Ovary (tissue), 9 donors: ENCODE measurements around the gene SPDYC. TPM values are rescaled to one million over a fixed set of nuclear protein-coding genes. Genes with fewer than 3 reads are reported as not detected.
"Not testable (repeated sequence)": the region's sequence is repeated elsewhere in the genome, so short reads cannot be mapped to it uniquely, and the experiment has no call there.

Experiments used
- DNase-seq, 5 donors: peaks; one replicate each; pipeline ENCODE4 v3.0.0-alpha.2; 2019 to 2020
- H3K27ac ChIP-seq, 2 donors: fragments of 200-600 bp; one replicate each; pipeline versions ENCODE4 v1.5.1 to v1.8.0; 2019 to 2022
- H3K27me3 ChIP-seq: fragments of 200-600 bp; one replicate; pipeline ENCODE4 v1.8.0; 2022
- H3K36me3 ChIP-seq: fragments of 200-600 bp; sonication (generic); one replicate; pipeline ENCODE4 v1.5.1; 2019
- H3K4me1 ChIP-seq: one replicate; pipeline ENCODE4 v1.8.1; 2013; ENCODE audit warnings: mild to moderate bottlenecking, moderate library complexity; ENCODE audit not compliant: insufficient read depth
- H3K4me3 ChIP-seq: fragments of 200-600 bp; sonication (generic); one replicate; pipeline ENCODE4 v1.5.1; 2017
- H3K9me3 ChIP-seq, 2 donors: fragments of 200-600 bp in 1 of 2; sonication (generic) in 1 of 2; one replicate each; pipeline versions ENCODE4 v1.5.1 to v1.8.1; 2013 to 2019; ENCODE audit warnings: mild to moderate bottlenecking in 1 of 2, moderate library complexity in 1 of 2
- EP300 ChIP-seq: sonication (generic); formaldehyde crosslinking; IDR thresholded peaks from one replicate; pipeline ENCODE4 v1.6.1; 2017; ENCODE audit warnings: antibody characterized with exemption
- POLR2A ChIP-seq: fragments of 450-650 bp; IDR thresholded peaks from one replicate; pipeline ENCODE4 v1.6.1; 2017; ENCODE audit warnings: antibody characterized with exemption, mild to moderate bottlenecking, moderate library complexity
- WGBS, 3 donors: extraction: QIAGEN DNeasy Blood & Tissue Kit in 1 of 3; methylation state at CpG; one replicate each; pipeline versions ENCODE4 v1.1.5 to v1.1.7; 2013 to 2017; 5-methylcytosine and 5-hydroxymethylcytosine counted together
- intact Hi-C, 4 donors: fragments of 100-400 bp; cut with DNase I; formaldehyde crosslinking; loops; one replicate each; pipeline versions ENCODE4 v1.11.0 to v1.15.1; 2022 to 2023
- polyA plus RNA-seq, 2 donors: library from polyadenylated mRNA; stranded (reverse); fragments of 200-250 nt in 1 of 2; fragments of 350-450 nt in 1 of 2; fragmentation: Illumina TruSeq in 1 of 2; extraction: RNeasy Lipid Tissue Mini Kit (QIAGEN cat#74804) in 1 of 2; gene quantifications; one replicate each; pipeline ENCODE4 v1.2.3, GENCODE V29; 2013 to 2014
- total RNA-seq, 7 donors: library from RNA; depleted of rRNA in 2 of 7; stranded (reverse); fragments of >200 nt in 2 of 7; fragmentation: NEBNext Ultra II Directional in 3 of 7; extraction: Animal tissue kit (Norgen Biotek cat#: 25700) in 3 of 7; gene quantifications; one replicate each; pipeline versions ENCODE4 v1.1.0 to v1.2.4, GENCODE V29; 2016 to 2023
- TF ChIP-seq, protein P1 (sequence below), 3 donors: fragments of 450-650 bp in 2 of 3; fragments of 200-600 bp in 1 of 3; IDR thresholded peaks; one replicate each; pipeline versions ENCODE4 v1.5.1 to v1.8.0; 2016 to 2022; ENCODE audit warnings: antibody characterized with exemption in 3 of 3, mild to moderate bottlenecking in 1 of 3
- donor health status: DM: no; HTN: no; CAD: no; lungs with moderate emphysema.
- donor health status: DM: no; HTN: no; CAD: no.
- donor health status: Bipolar disorder and iron deficiency.
- donor health status: DM: yes; HTN: yes; CAD: no.
- donor health status: DM: no; HTN: no; CAD: no.
- donor health status: DM: yes; HTN: yes; CAD: no.

Gene SPDYC
- total and polyA plus RNA-seq, 9 donors = 0.07 TPM; not detected in 8

DNA sequence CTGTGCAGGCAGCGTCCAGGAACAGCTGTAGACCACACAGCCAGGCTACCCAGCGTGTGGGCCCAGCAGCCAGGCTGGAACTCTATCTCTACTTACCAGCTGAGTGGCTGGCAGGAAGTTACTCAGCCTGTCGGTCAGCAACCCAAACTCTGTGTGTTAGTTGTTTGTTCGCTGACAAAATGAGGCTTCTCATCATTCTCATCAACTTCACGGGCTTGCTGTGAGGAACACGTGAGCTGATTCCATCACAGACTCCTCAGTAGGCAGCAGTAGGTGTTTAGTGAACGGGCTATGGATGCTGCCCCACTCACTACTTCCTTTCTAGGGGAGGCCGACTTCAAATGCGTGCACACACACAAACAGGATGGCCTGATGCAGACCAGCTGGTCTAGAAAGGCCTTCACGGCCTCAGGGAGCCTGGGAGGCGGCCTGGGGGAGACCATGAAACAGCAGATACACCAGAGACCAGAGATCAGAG, 830 bp upstream of the SPDYC start:
- Histone ChIP-seq H3K4me1 (peaks cover 3% of the 10 kb centered on the region), H3K36me3 (no peaks in the 10 kb centered on the region), H3K27ac (no peak overlapping the region), H3K27me3 (no peaks in the 10 kb centered on the region), H3K9me3 (no peaks in the 10 kb centered on the region), H3K4me3 (no peak overlapping the region)
- TF ChIP-seq, protein P1, sequence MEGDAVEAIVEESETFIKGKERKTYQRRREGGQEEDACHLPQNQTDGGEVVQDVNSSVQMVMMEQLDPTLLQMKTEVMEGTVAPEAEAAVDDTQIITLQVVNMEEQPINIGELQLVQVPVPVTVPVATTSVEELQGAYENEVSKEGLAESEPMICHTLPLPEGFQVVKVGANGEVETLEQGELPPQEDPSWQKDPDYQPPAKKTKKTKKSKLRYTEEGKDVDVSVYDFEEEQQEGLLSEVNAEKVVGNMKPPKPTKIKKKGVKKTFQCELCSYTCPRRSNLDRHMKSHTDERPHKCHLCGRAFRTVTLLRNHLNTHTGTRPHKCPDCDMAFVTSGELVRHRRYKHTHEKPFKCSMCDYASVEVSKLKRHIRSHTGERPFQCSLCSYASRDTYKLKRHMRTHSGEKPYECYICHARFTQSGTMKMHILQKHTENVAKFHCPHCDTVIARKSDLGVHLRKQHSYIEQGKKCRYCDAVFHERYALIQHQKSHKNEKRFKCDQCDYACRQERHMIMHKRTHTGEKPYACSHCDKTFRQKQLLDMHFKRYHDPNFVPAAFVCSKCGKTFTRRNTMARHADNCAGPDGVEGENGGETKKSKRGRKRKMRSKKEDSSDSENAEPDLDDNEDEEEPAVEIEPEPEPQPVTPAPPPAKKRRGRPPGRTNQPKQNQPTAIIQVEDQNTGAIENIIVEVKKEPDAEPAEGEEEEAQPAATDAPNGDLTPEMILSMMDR (IDR thresholded peaks at IDR 0.05) = no peak
- TF ChIP-seq EP300 (no peak), POLR2A (no peak)
- WGBS, 3 donors = 41 to 61% (median 48%) methylated on average over 11 of the region's 11 CpGs
- no peak for DNase-seq
- intact Hi-C loops = no loop called here

GRCh38 chr11:65172600-65172999, 2.6 kb downstream of the SPDYC start:
- WGBS, 3 donors = 78 to 81% (median 78%) methylated on average over 10 of the region's 10 CpGs
- TF ChIP-seq EP300 = no peak
- TF ChIP-seq, protein P1 (IDR thresholded peaks at IDR 0.05) = no peak
- TF ChIP-seq POLR2A = no peak
- no peaks in the 10 kb centered on the region for H3K4me1 ChIP-seq
- no peak overlapping the region for H3K27ac ChIP-seq
- H3K27me3 ChIP-seq = no peaks in the 10 kb centered on the region
- DNase-seq = peak in 1 of 5 donors; percentile 10
- H3K4me3 ChIP-seq = no peak overlapping the region
- no peaks in the 10 kb centered on the region for H3K36me3 ChIP-seq
- intact Hi-C loops = no loop called here
- H3K9me3 ChIP-seq = no peaks in the 10 kb centered on the region

GRCh38 chr11:65174571-65175010, 4.6 kb downstream of the SPDYC start:
- H3K27ac ChIP-seq, intact Hi-C loops, H3K4me1 ChIP-seq, H3K27me3 ChIP-seq, H3K9me3 ChIP-seq, H3K36me3 ChIP-seq, H3K4me3 ChIP-seq, DNase-seq: not testable (repeated sequence)
- WGBS, 3 donors = 47 to 56% (median 53%) methylated on average over 2 of the region's 2 CpGs

DNA sequence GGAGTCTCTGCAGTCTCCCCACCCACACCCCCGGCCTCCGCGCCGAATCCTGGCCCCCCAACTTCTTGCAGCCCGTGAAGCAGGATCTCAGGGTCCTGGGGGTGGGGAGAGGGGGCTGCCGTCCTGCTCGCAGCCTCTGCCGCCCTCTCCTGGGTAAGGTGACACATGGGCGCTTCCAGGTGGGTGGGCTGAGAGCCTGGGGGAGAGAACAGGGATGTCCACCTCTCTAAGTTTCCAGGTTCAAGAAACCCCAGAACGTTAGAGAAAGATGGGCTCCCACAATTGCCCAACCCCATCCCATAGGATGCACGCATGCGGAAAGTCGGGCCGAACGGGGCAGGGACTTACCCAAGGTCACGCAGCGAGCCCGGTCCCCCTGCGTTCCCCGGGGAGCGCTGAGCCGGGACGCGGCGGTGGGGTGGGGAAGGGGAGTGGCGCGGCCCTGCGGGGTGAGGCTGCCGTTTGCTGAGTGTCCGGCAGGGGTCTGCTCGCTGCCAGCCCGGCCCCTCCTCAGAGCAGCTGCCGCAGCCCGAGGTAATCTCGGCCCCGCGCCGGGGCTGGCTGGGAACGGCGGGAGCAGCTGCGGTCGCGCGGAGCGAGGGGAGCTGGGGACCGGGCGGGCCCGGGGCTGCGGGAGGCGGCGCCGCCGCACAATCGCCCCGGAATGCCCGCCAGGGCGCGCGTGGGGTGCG, 11.0 kb downstream of the SPDYC start:
- WGBS, 3 donors = 1% methylated on average over 20 to 59 of the region's 60 CpGs
- peak; percentile 50 to 74 (median 60) for DNase-seq

More for the DNA sequence above, 11.0 kb downstream of the SPDYC start:
- peak overlapping the region; percentile 77 to 86 for H3K27ac ChIP-seq
- H3K27me3 ChIP-seq = no peaks in the 10 kb centered on the region
- no peaks in the 10 kb centered on the region for H3K36me3 ChIP-seq
- peaks cover 6% of the 10 kb centered on the region for H3K4me1 ChIP-seq
- TF ChIP-seq POLR2A (no peak), EP300 (no peak)
- TF ChIP-seq, protein P1 (IDR thresholded peaks at IDR 0.05) = peak; percentile 17 to 52 (median 47)
- peak overlapping the region; percentile 56 for H3K4me3 ChIP-seq
- H3K9me3 ChIP-seq = no peaks in the 10 kb centered on the region
- intact Hi-C loops = loop anchor here in 1 of 4 donors (10.0 kb wide), 1 partner anchor 66 kb away; the partner anchor contains the start of genes TM7SF2 and ZNHIT2
